IMR-90 (cell line): ENCODE results near the gene ZFHX3. TPM values are rescaled to one million over a fixed set of nuclear protein-coding genes. Genes with fewer than 3 reads are reported as not detected.

Experiments
- ATAC-seq: fragments of 200-7000 bp; cut with Tn5 transposase; 2 replicates; pipeline ENCODE4 v1.9.1; 2020; ENCODE audit warnings: low read depth, mild to moderate bottlenecking, moderate library complexity
- BruUV-seq: library from RNA; stranded (reverse); fragments of 400-500 nt; replicated peaks from 2 replicates; lab custom pipeline; 2021; lab: Mats Ljungman, UMichigan
- CTCF ChIA-PET: fragments of 300-600 bp; formaldehyde crosslinking; extraction: SDS; loops from one replicate; lab custom pipeline; 2021; ENCODE audit warnings: antibody characterized with exemption; lab: Yijun Ruan, JAX
- POLR2A ChIA-PET: fragments of 300-600 bp; sonication (Branson Sonifier 250); formaldehyde crosslinking; loops from one replicate; lab custom pipeline; 2022; ENCODE audit warnings: antibody characterized with exemption; ENCODE audit not compliant: unreplicated experiment; lab: Charles Lee
- DNase-seq: peaks from one replicate; pipeline ENCODE4 v3.0.0; 2013
- H2AFZ ChIP-seq: replicated peaks from 2 replicates; pipeline ENCODE3; 2013; ENCODE audit warnings: low read length, mild to moderate bottlenecking; ENCODE audit not compliant: poor library complexity
- H2AK5ac ChIP-seq: 2 replicates; pipeline ENCODE4 v1.6.1; 2013; ENCODE audit warnings: low read depth, low read length, inconsistent platforms
- H2AK9ac ChIP-seq: replicated peaks from 2 replicates; pipeline ENCODE3; 2013; ENCODE audit warnings: mild to moderate bottlenecking, low read depth, low read length, moderate library complexity; ENCODE audit not compliant: poor library complexity
- H2BK120ac ChIP-seq: 2 replicates; pipeline ENCODE4 v1.6.1; 2013; ENCODE audit warnings: low read depth, low read length, inconsistent platforms
- H2BK15ac ChIP-seq: 3 replicates; pipeline ENCODE4 v1.6.1; 2013; ENCODE audit warnings: low read depth, low read length, inconsistent platforms
- H2BK20ac ChIP-seq: 2 replicates; pipeline ENCODE4 v1.6.1; 2013; ENCODE audit warnings: low read depth, mild to moderate bottlenecking, inconsistent platforms, low read length, moderate library complexity
- H2BK5ac ChIP-seq: 2 replicates; pipeline ENCODE4 v1.6.1; 2013; ENCODE audit warnings: mild to moderate bottlenecking, low read depth, low read length, inconsistent platforms; ENCODE audit not compliant: poor library complexity, severe bottlenecking
- H3K14ac ChIP-seq: replicated peaks from 2 replicates; pipeline ENCODE4 v1.6.1; 2013; ENCODE audit warnings: low read depth, low read length, inconsistent platforms
- H3K18ac ChIP-seq: 2 replicates; pipeline ENCODE4 v1.6.1; 2013; ENCODE audit warnings: low read depth, low read length, control low read depth
- H3K23ac ChIP-seq: 2 replicates; pipeline ENCODE4 v1.6.1; 2013; ENCODE audit warnings: low read depth, low read length, inconsistent platforms
- H3K27ac ChIP-seq: 2 replicates; pipeline ENCODE4 v1.5.1; 2013; ENCODE audit warnings: mild to moderate bottlenecking, control low read depth, low read length; ENCODE audit not compliant: insufficient read depth
- H3K27me3 ChIP-seq: 2 replicates; pipeline ENCODE4 v1.6.1; 2013; ENCODE audit warnings: low read length; ENCODE audit not compliant: control insufficient read depth, insufficient read depth
- H3K36me3 ChIP-seq: 2 replicates; pipeline ENCODE4 v1.6.1; 2013; ENCODE audit warnings: low read length, mixed read lengths; ENCODE audit not compliant: control insufficient read depth, insufficient read depth
- H3K4ac ChIP-seq: 2 replicates; pipeline ENCODE4 v1.6.1; 2013; ENCODE audit warnings: low read depth, low read length, inconsistent platforms
- H3K4me1 ChIP-seq: 2 replicates; pipeline ENCODE4 v1.6.1; 2013; ENCODE audit warnings: low read length, mixed read lengths; ENCODE audit not compliant: control insufficient read depth, insufficient read depth
- H3K4me2 ChIP-seq: 2 replicates; pipeline ENCODE4 v1.6.1; 2013; ENCODE audit warnings: low read depth, mild to moderate bottlenecking, control low read depth, low read length, moderate library complexity
- H3K4me3 ChIP-seq: 2 replicates; pipeline ENCODE4 v1.5.1; 2013; ENCODE audit warnings: low read depth, mild to moderate bottlenecking, control low read depth, low read length, moderate library complexity; ENCODE audit not compliant: insufficient read depth
- H3K56ac ChIP-seq: 2 replicates; pipeline ENCODE4 v1.6.1; 2013; ENCODE audit warnings: low read length, inconsistent platforms; ENCODE audit not compliant: insufficient read depth; ENCODE audit errors: extremely low read depth
- H3K79me1 ChIP-seq, 2 experiments: 2 replicates each; pipeline ENCODE4 v1.6.1; 2013; ENCODE audit warnings: low read length in 2 of 2, inconsistent platforms in 1 of 2, low read depth in 1 of 2
- H3K9ac ChIP-seq: 2 replicates; pipeline ENCODE4 v1.6.1; 2013; ENCODE audit warnings: low read depth, low read length, control low read depth
- H3K9me1 ChIP-seq: 2 replicates; pipeline ENCODE4 v1.6.1; 2013; ENCODE audit warnings: low read length, inconsistent platforms; ENCODE audit not compliant: insufficient read depth
- H3K9me3 ChIP-seq: 2 replicates; pipeline ENCODE4 v1.6.1; 2013; ENCODE audit warnings: low read length; ENCODE audit not compliant: control insufficient read depth, insufficient read depth
- H4K20me1 ChIP-seq: 2 replicates; pipeline ENCODE4 v1.6.1; 2013; ENCODE audit warnings: low read length, inconsistent platforms; ENCODE audit not compliant: insufficient read depth
- H4K5ac ChIP-seq: 2 replicates; pipeline ENCODE4 v1.6.1; 2013; ENCODE audit warnings: mild to moderate bottlenecking, low read depth, low read length, control low read depth
- H4K8ac ChIP-seq, 2 experiments: 2 replicates each; pipeline ENCODE4 v1.6.1; 2013; ENCODE audit warnings: low read depth in 2 of 2, low read length in 2 of 2, control low read depth in 1 of 2, inconsistent platforms in 1 of 2
- H4K91ac ChIP-seq: 2 replicates; pipeline ENCODE4 v1.6.1; 2013; ENCODE audit warnings: low read depth, low read length, inconsistent platforms; ENCODE audit not compliant: insufficient read depth
- BHLHE40 ChIP-seq: fragments of 150-350 bp; IDR thresholded peaks from 2 replicates; pipeline ENCODE4 v1.6.1; 2016; ENCODE audit warnings: mild to moderate bottlenecking, low read depth, low read length
- CEBPB ChIP-seq: IDR thresholded peaks from 2 replicates; pipeline ENCODE4 v1.6.1; 2012; ENCODE audit warnings: low read depth, low read length, improper control_type of control experiment
- CHD1 ChIP-seq: IDR thresholded peaks from 2 replicates; pipeline ENCODE4 v1.6.1; 2012; ENCODE audit warnings: low read depth, low read length, improper control_type of control experiment
- FOS ChIP-seq: fragments of 150-350 bp; IDR thresholded peaks from 2 replicates; pipeline ENCODE4 v1.6.1; 2016; ENCODE audit warnings: low read depth, low read length
- MAFK ChIP-seq: IDR thresholded peaks from 2 replicates; pipeline ENCODE4 v1.6.1; 2012; ENCODE audit warnings: low read depth, low read length, improper control_type of control experiment
- MAZ ChIP-seq: IDR thresholded peaks from 2 replicates; pipeline ENCODE4 v1.6.1; 2012; ENCODE audit warnings: low read depth, mild to moderate bottlenecking, low read length, improper control_type of control experiment, moderate library complexity, borderline replicate concordance
- MXI1 ChIP-seq: IDR thresholded peaks from 2 replicates; pipeline ENCODE4 v1.6.1; 2012; ENCODE audit warnings: low read depth, mild to moderate bottlenecking, low read length, moderate library complexity, borderline replicate concordance
- NFE2L2 ChIP-seq: fragments of 150-350 bp; IDR thresholded peaks from 2 replicates; pipeline ENCODE4 v1.6.1; 2016; ENCODE audit warnings: low read depth, mild to moderate bottlenecking, low read length
- POLR2A ChIP-seq: IDR thresholded peaks from 2 replicates; pipeline ENCODE4 v1.6.1; 2012; ENCODE audit warnings: mild to moderate bottlenecking, low read depth, low read length
- RAD21 ChIP-seq: IDR thresholded peaks from 2 replicates; pipeline ENCODE4 v1.6.1; 2012; ENCODE audit warnings: low read length, improper control_type of control experiment
- RCOR1 ChIP-seq: IDR thresholded peaks from 2 replicates; pipeline ENCODE4 v1.6.1; 2012; ENCODE audit warnings: mild to moderate bottlenecking, low read length, improper control_type of control experiment; ENCODE audit not compliant: insufficient replicate concordance
- RFX5 ChIP-seq: IDR thresholded peaks from 2 replicates; pipeline ENCODE4 v1.8.0; 2012; ENCODE audit warnings: low read depth, mild to moderate bottlenecking, low read length, moderate library complexity
- SMC3 ChIP-seq: fragments of 150-350 bp; IDR thresholded peaks from 2 replicates; pipeline ENCODE4 v1.6.1; 2016; ENCODE audit warnings: low read depth, mild to moderate bottlenecking, antibody characterized with exemption, low read length, moderate library complexity
- WGBS, 2 experiments: methylation state at CpG; one replicate each; pipeline versions ENCODE4 v1.1.5 to v1.1.7; 2013; ENCODE audit warnings: missing lambda C conversion rate in 2 of 2; ENCODE audit not compliant: insufficient read length in 1 of 2; ENCODE audit errors: extremely low coverage in 2 of 2; 5-methylcytosine and 5-hydroxymethylcytosine counted together
- dilution Hi-C: fragments of 300-500 bp; cut with HindIII; formaldehyde crosslinking; loops from one replicate; pipeline ENCODE4 v1.14.3; 2018; ENCODE audit warnings: low sequenced_read_pairs; ENCODE audit not compliant: unreplicated experiment
- in situ Hi-C: fragments of 300-500 bp; cut with MboI; formaldehyde crosslinking; loops from 3 replicates; pipeline ENCODE4 v1.14.3; 2019; ENCODE audit warnings: low sequenced_read_pairs, inconsistent platforms, mixed read lengths
- intact Hi-C: fragments of 100-400 bp; cut with micrococcal nuclease; formaldehyde crosslinking; loops from 2 replicates; pipeline ENCODE4 v1.10.0; 2022
- polyA plus RNA-seq, 3 experiments: library from polyadenylated mRNA; depleted of rRNA; stranded (reverse); fragments of >200 nt; gene quantifications; 2 replicates each; pipeline ENCODE4 v1.2.3, GENCODE V29; 2012; ENCODE audit warnings: low replicate concordance in 1 of 3
- total RNA-seq: library from RNA; depleted of rRNA; stranded (reverse); fragments of >200 nt; gene quantifications from 2 replicates; pipeline ENCODE4 v1.2.3, GENCODE V29; 2012
- TF ChIP-seq, protein P1 (sequence below): conservative IDR thresholded peaks from 2 replicates; pipeline ENCODE4 v1.5.1; 2012; ENCODE audit warnings: mild to moderate bottlenecking, low read depth, low read length, improper control_type of control experiment
- TF ChIP-seq, protein P2 (sequence below): fragments of 150-350 bp; IDR thresholded peaks from 2 replicates; pipeline ENCODE4 v1.6.1; 2016; ENCODE audit warnings: low read depth, mild to moderate bottlenecking, low read length, moderate library complexity, borderline replicate concordance
- TF ChIP-seq, protein P3 (sequence below): fragments of 150-350 bp; IDR thresholded peaks from 2 replicates; pipeline ENCODE4 v1.6.1; 2017; ENCODE audit warnings: mild to moderate bottlenecking, antibody characterized with exemption, low read length, low read depth

Gene ZFHX3
- total and polyA plus RNA-seq, 2 of the 4 experiments (the other 2 are of a cell fraction): 1.4 to 1.7 TPM

DNA sequence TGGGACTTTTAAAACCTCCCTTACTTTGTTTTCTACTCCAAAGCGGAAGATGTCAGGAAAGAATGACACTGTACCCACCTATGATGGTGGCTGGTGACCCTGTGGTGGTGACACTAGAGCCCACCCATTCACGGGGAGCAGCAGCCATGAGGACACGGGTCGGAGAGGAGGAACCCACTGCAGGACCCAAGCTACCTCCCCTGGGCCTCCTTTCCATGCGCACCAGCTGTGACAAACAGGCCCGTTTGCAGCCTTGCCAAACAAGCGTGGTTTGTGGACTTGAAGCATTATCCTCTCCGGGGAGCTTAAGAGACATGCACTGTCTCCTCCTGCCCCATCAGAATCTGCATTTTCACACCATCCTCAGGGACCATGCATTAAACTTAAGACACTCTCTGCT is 85.6 kb downstream of the ZFHX3 start:
- in situ Hi-C loops: no loop called here
- no peak overlapping the region for H2AK5ac ChIP-seq
- H4K8ac ChIP-seq: no peak overlapping the region
- dilution Hi-C loops: no loop called here
- H3K79me1 ChIP-seq: peaks cover 23 to 74% of the 10 kb centered on the region in 2 experiments
- no peak overlapping the region for H3K27ac ChIP-seq
- no peaks in the 10 kb centered on the region for H3K9me3 ChIP-seq
- no TSS peak for BruUV-seq
- H2BK120ac ChIP-seq: no peak overlapping the region
- TF ChIP-seq BHLHE40: no peak
- TF ChIP-seq MXI1: no peak
- TF ChIP-seq NFE2L2: no peak
- TF ChIP-seq CHD1: no peak
- TF ChIP-seq, protein P1, sequence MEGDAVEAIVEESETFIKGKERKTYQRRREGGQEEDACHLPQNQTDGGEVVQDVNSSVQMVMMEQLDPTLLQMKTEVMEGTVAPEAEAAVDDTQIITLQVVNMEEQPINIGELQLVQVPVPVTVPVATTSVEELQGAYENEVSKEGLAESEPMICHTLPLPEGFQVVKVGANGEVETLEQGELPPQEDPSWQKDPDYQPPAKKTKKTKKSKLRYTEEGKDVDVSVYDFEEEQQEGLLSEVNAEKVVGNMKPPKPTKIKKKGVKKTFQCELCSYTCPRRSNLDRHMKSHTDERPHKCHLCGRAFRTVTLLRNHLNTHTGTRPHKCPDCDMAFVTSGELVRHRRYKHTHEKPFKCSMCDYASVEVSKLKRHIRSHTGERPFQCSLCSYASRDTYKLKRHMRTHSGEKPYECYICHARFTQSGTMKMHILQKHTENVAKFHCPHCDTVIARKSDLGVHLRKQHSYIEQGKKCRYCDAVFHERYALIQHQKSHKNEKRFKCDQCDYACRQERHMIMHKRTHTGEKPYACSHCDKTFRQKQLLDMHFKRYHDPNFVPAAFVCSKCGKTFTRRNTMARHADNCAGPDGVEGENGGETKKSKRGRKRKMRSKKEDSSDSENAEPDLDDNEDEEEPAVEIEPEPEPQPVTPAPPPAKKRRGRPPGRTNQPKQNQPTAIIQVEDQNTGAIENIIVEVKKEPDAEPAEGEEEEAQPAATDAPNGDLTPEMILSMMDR: no peak
- no peak for TF ChIP-seq POLR2A
- no peak for TF ChIP-seq RCOR1
- TF ChIP-seq CEBPB: no peak
- TF ChIP-seq MAFK: no peak
- TF ChIP-seq FOS: no peak
- no peak for TF ChIP-seq RFX5
- TF ChIP-seq SMC3: no peak
- TF ChIP-seq, protein P2, sequence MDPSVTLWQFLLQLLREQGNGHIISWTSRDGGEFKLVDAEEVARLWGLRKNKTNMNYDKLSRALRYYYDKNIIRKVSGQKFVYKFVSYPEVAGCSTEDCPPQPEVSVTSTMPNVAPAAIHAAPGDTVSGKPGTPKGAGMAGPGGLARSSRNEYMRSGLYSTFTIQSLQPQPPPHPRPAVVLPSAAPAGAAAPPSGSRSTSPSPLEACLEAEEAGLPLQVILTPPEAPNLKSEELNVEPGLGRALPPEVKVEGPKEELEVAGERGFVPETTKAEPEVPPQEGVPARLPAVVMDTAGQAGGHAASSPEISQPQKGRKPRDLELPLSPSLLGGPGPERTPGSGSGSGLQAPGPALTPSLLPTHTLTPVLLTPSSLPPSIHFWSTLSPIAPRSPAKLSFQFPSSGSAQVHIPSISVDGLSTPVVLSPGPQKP: no peak
- TF ChIP-seq RAD21: no peak
- TF ChIP-seq, protein P3, sequence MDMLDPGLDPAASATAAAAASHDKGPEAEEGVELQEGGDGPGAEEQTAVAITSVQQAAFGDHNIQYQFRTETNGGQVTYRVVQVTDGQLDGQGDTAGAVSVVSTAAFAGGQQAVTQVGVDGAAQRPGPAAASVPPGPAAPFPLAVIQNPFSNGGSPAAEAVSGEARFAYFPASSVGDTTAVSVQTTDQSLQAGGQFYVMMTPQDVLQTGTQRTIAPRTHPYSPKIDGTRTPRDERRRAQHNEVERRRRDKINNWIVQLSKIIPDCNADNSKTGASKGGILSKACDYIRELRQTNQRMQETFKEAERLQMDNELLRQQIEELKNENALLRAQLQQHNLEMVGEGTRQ: no peak
- TF ChIP-seq MAZ: no peak
- no peak overlapping the region for H2AFZ ChIP-seq
- peaks cover 2% of the 10 kb centered on the region for H3K4me1 ChIP-seq
- no peak overlapping the region for H3K56ac ChIP-seq
- H3K9me1 ChIP-seq: 0 out of 2 replicates have a peak, but pooled peaks cover 5% of the 10 kb centered on the region
- H2AK9ac ChIP-seq: no peak overlapping the region
- no peak overlapping the region for H3K4me2 ChIP-seq
- no peak overlapping the region for H3K4ac ChIP-seq
- H2BK20ac ChIP-seq: no peak overlapping the region
- H2BK15ac ChIP-seq: no peak overlapping the region
- H3K27me3 ChIP-seq: no peaks in the 10 kb centered on the region
- no peak overlapping the region for H4K5ac ChIP-seq
- ChIA-PET POLR2A (no interaction called here), CTCF (interaction anchor here (0.6 kb wide), 1 partner anchor 452 kb away, joined by 4 read pairs; no protein-coding TSS in a partner anchor)
- no peak overlapping the region for H2BK5ac ChIP-seq
- no peak for DNase-seq
- no peak overlapping the region for H3K14ac ChIP-seq
- no peak overlapping the region for H4K91ac ChIP-seq
- peaks cover 20% of the 10 kb centered on the region for H3K36me3 ChIP-seq
- H3K4me3 ChIP-seq: no peak overlapping the region
- intact Hi-C loops: loop anchor here (5.0 kb wide), 1 partner anchor 460 kb away; no protein-coding TSS in a partner anchor
- no peak overlapping the region for H3K9ac ChIP-seq
- no peak for ATAC-seq
- no peak overlapping the region for H3K23ac ChIP-seq
- WGBS, 2 experiments: 100% methylated on average over 3 of the region's 8 CpGs; no CpG with 5 or more reads in 1 of the 2 experiments
- peaks cover 16% of the 10 kb centered on the region; the same call in 1 of the 2 replicates for H4K20me1 ChIP-seq
- no peak overlapping the region for H3K18ac ChIP-seq
